GM18517 (cell line): Measurements from ENCODE around the gene C17orf107.

ENCODE experiments used
- ATAC-seq: cut with Tn5 transposase; IDR thresholded peaks from one replicate; pipeline ENCODE4 v1.9.1; 2021; ENCODE audit warnings: mild to moderate bottlenecking, moderate library complexity; ENCODE audit not compliant: unreplicated experiment

The C17orf107 gene

GRCh38 chr17:4948166-4948930 lies 49.0 kb downstream of the C17orf107 start, which contains the start of gene PFN1:
TSS of gene PFN1 (minus strand) at chr17:4948530. CDS start at chr17:4948394, 136 bp downstream.
- ATAC-seq, result peak; percentile 6

- peak; percentile 33 for ATAC-seq
These were observed 49.6 kb downstream of the C17orf107 start for GRCh38 chr17:4948931-4949320.

GRCh38 chr17:4949321-4950074 lies 50.2 kb downstream of the C17orf107 start:
- peak; percentile 49 for ATAC-seq

- ATAC-seq, result no peak
These were observed 50.9 kb downstream of the C17orf107 start for GRCh38 chr17:4950075-4950745.

GRCh38 chr17:4950746-4951204 lies 51.4 kb downstream of the C17orf107 start, which contains the start of gene ENO3:
TSS of gene ENO3 (plus strand) at chr17:4951119. CDS start at chr17:4951830, 711 bp downstream.
- ATAC-seq, result no peak

- no peak for ATAC-seq
These were observed 52.1 kb downstream of the C17orf107 start for GRCh38 chr17:4951486-4951885.
